MM.1S (cell line): ENCODE measurements around the gene PXMP2.
A peak's percentile ranks its signal among the peaks of the same experiment; 100 is the strongest.

Experiments
- DNase-seq: peaks from one replicate; pipeline ENCODE4 v3.0.0-alpha.2; 2015
- H2AFZ ChIP-seq: fragments of 300-600 bp; sonication (generic); 2 replicates; pipeline ENCODE4 v1.6.0; 2016; ENCODE audit warnings: antibody characterized with exemption, low read length
- H3F3A ChIP-seq: fragments of 300-600 bp; sonication (generic); 2 replicates; pipeline ENCODE4 v1.6.1; 2016; ENCODE audit warnings: mild to moderate bottlenecking, antibody characterized with exemption, low read length, moderate library complexity, mixed read lengths; ENCODE audit not compliant: insufficient read depth
- H3K27ac ChIP-seq: fragments of 300-600 bp; sonication (generic); 2 replicates; pipeline ENCODE4 v1.5.1; 2016; ENCODE audit warnings: mild to moderate bottlenecking, low read length
- H3K27me3 ChIP-seq: fragments of 300-600 bp; sonication (generic); replicated peaks from 2 replicates; pipeline ENCODE4 v1.6.0; 2016; ENCODE audit warnings: low read length; ENCODE audit not compliant: insufficient read depth
- H3K36me3 ChIP-seq: fragments of 300-600 bp; sonication (generic); replicated peaks from 2 replicates; pipeline ENCODE4 v1.6.1; 2016; ENCODE audit warnings: mild to moderate bottlenecking, low read length, mixed read lengths; ENCODE audit not compliant: insufficient read depth
- H3K4me1 ChIP-seq: fragments of 300-600 bp; sonication (generic); 2 replicates; pipeline ENCODE4 v1.6.1; 2016; ENCODE audit warnings: low read length, mixed read lengths
- H3K4me2 ChIP-seq: fragments of 300-600 bp; sonication (generic); 2 replicates; pipeline ENCODE4 v1.6.0; 2016; ENCODE audit warnings: low read depth, low read length
- H3K4me3 ChIP-seq: fragments of 300-600 bp; sonication (generic); 2 replicates; pipeline ENCODE4 v1.5.1; 2016; ENCODE audit warnings: low read length, mixed read lengths
- H3K79me2 ChIP-seq: fragments of 300-600 bp; sonication (generic); 2 replicates; pipeline ENCODE4 v1.6.1; 2016; ENCODE audit warnings: mixed run types, low read length, mixed read lengths
- H3K9ac ChIP-seq: fragments of 300-600 bp; sonication (generic); 2 replicates; pipeline ENCODE4 v1.6.1; 2016; ENCODE audit warnings: low read length, mixed read lengths
- H3K9me2 ChIP-seq: fragments of 300-600 bp; sonication (generic); replicated peaks from 2 replicates; pipeline ENCODE4 v1.6.1; 2016; ENCODE audit warnings: mild to moderate bottlenecking, low read length, mixed read lengths; ENCODE audit not compliant: insufficient read depth
- H3K9me3 ChIP-seq: fragments of 300-600 bp; sonication (generic); replicated peaks from 2 replicates; pipeline ENCODE4 v1.6.1; 2016; ENCODE audit warnings: mild to moderate bottlenecking, low read length, mixed read lengths; ENCODE audit not compliant: insufficient read depth
- H4K20me1 ChIP-seq: fragments of 300-600 bp; sonication (generic); 2 replicates; pipeline ENCODE4 v1.6.1; 2016; ENCODE audit warnings: mild to moderate bottlenecking, low read length, moderate library complexity, mixed read lengths; ENCODE audit not compliant: insufficient read depth
- EZH2 ChIP-seq: fragments of 300-600 bp; sonication (generic); optimal IDR thresholded peaks from 2 replicates; pipeline ENCODE3; 2017; ENCODE audit warnings: low read depth, mild to moderate bottlenecking, antibody characterized with exemption, low read length, mixed read lengths
- EZH2phosphoT487 ChIP-seq: fragments of 300-600 bp; sonication (generic); IDR thresholded peaks from 2 replicates; pipeline ENCODE4 v1.6.1; 2018; ENCODE audit warnings: antibody characterized with exemption, low read length
- TF ChIP-seq, protein P1 (sequence below): fragments of 300-600 bp; sonication (generic); IDR thresholded peaks from 2 replicates; pipeline ENCODE4 v1.5.1; 2016; ENCODE audit warnings: antibody characterized with exemption, low read length, mixed read lengths

The PXMP2 gene

DNA sequence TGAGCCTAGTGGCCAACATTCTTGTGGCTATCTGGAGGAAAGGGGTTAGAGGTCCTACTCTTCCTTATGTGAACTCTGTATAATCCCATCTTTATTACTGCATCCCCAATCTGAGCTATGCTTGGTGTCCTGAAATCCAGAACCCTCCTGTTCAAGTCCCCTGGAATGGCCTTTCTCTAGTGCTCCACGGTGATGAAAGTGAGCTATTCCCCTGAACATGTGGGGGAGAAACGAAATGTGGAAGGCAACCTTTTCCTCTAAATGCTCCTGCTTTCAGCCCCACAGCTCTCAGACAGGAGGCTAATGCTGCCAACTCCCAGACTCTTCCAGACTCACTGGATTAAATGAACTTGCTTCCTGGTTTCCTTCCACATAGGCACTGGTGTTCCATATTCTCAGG is 20.8 kb downstream of the PXMP2 start:
- H3K27ac ChIP-seq: no peak overlapping the region
- H4K20me1 ChIP-seq: no peaks in the 10 kb centered on the region
- DNase-seq: no peak
- H3K9me3 ChIP-seq: no peaks in the 10 kb centered on the region
- H3K4me2 ChIP-seq: no peak overlapping the region
- H3K4me3 ChIP-seq: no peak overlapping the region
- no peaks in the 10 kb centered on the region for H3K4me1 ChIP-seq
- H3K9me2 ChIP-seq: no peaks in the 10 kb centered on the region
- TF ChIP-seq EZH2: no peak
- TF ChIP-seq, protein P1, sequence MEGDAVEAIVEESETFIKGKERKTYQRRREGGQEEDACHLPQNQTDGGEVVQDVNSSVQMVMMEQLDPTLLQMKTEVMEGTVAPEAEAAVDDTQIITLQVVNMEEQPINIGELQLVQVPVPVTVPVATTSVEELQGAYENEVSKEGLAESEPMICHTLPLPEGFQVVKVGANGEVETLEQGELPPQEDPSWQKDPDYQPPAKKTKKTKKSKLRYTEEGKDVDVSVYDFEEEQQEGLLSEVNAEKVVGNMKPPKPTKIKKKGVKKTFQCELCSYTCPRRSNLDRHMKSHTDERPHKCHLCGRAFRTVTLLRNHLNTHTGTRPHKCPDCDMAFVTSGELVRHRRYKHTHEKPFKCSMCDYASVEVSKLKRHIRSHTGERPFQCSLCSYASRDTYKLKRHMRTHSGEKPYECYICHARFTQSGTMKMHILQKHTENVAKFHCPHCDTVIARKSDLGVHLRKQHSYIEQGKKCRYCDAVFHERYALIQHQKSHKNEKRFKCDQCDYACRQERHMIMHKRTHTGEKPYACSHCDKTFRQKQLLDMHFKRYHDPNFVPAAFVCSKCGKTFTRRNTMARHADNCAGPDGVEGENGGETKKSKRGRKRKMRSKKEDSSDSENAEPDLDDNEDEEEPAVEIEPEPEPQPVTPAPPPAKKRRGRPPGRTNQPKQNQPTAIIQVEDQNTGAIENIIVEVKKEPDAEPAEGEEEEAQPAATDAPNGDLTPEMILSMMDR: no peak
- TF ChIP-seq EZH2phosphoT487: no peak
- no peak overlapping the region for H2AFZ ChIP-seq
- H3K9ac ChIP-seq: no peak overlapping the region
- H3K27me3 ChIP-seq: no peaks in the 10 kb centered on the region
- no peaks in the 10 kb centered on the region for H3F3A ChIP-seq
- H3K36me3 ChIP-seq: no peaks in the 10 kb centered on the region
- peaks cover 21% of the 10 kb centered on the region for H3K79me2 ChIP-seq

DNA sequence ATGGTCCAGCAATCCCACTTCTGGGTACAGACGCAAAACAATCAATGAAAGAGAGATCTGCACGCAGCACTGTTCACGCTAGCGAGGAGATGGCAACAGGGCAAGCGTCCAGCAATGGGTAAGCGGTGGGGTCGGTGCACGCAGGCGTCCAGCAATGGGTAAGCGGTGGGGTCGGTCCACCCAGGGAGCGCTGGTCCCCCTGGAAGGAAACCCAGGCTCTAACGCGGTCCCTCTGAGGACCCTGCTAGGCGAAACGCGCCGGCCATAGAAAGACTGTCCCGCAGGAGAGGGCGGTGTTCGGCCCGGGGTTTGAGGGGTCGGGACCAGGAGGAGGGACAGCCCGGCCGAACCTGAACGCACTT is 22.6 kb downstream of the PXMP2 start:
- Histone ChIP-seq H3K4me3 (peak overlapping the region; percentile 64), H3K27ac (peak overlapping the region; percentile 30; the same call in 1 of the 2 replicates), H2AFZ (peak overlapping the region; percentile 56), H3K4me1 (no peaks in the 10 kb centered on the region), H3K9ac (peak overlapping the region; percentile 30; the same call in 1 of the 2 replicates), H3K9me3 (no peaks in the 10 kb centered on the region), H4K20me1 (no peaks in the 10 kb centered on the region), H3F3A (no peaks in the 10 kb centered on the region), H3K79me2 (peaks cover 35% of the 10 kb centered on the region), H3K9me2 (no peaks in the 10 kb centered on the region), H3K4me2 (peak overlapping the region; percentile 59; the same call in 1 of the 2 replicates), H3K27me3 (no peaks in the 10 kb centered on the region), H3K36me3 (no peaks in the 10 kb centered on the region; the same call in 1 of the 2 replicates)
- DNase-seq: no peak
- TF ChIP-seq, protein P1: no peak
- TF ChIP-seq EZH2phosphoT487: no peak
- no peak for TF ChIP-seq EZH2

DNA sequence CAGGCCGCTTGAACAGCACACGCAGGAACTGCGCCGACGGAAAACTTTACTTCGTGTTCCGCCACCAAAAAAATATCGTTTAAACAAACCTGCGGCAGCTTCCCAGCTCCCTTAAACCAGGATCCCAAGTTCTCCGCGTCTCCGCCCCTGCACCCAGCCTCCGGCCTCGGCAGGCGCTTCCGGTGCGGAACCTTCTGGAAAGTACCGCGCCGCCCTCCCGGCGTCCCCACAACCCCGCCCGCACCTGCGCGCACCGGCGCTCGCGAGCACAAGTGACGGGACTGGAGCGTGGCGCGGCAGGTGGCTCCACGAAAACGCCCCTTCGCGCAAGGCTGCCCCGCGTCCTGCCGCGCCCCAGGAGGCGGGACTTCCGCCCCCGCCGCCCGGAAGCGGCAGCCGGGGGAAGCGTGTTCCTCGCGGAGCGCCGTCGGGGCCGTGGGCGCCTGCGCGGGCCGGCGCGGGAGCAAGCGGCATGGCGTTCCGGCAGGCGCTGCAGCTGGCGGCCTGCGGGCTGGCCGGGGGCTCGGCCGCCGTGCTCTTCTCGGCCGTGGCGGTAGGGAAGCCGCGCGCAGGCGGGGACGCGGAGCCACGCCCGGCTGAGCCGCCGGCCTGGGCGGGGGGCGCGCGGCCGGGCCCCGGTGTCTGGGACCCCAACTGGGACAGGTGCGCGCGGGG is 23.2 kb downstream of the PXMP2 start, which contains the start of gene PGAM5:
PGAM5 (plus strand) TSS at position 438 of the 675 bp plus-strand sequence; CDS start at position 473, 35 bp downstream.
- Histone ChIP-seq H3K79me2 (peaks cover 35% of the 10 kb centered on the region), H3K9me2 (no peaks in the 10 kb centered on the region), H3K27me3 (no peaks in the 10 kb centered on the region), H3K4me1 (no peaks in the 10 kb centered on the region), H4K20me1 (no peaks in the 10 kb centered on the region), H3F3A (no peaks in the 10 kb centered on the region), H3K4me3 (peak within 1 kb of the TSS; percentile 75), H3K9ac (peak within 1 kb of the TSS; percentile 70), H3K9me3 (no peaks in the 10 kb centered on the region), H3K36me3 (no peaks in the 10 kb centered on the region; the same call in 1 of the 2 replicates), H3K4me2 (peak within 1 kb of the TSS; percentile 59; the same call in 1 of the 2 replicates), H3K27ac (peak within 1 kb of the TSS; percentile 30; the same call in 1 of the 2 replicates), H2AFZ (peak within 1 kb of the TSS; percentile 56)
- DNase-seq: peak; percentile 77
- no peak for TF ChIP-seq EZH2
- TF ChIP-seq, protein P1: no peak
- no peak for TF ChIP-seq EZH2phosphoT487
